GM03348 (cell line): ENCODE data around the gene CFAP251.
"Not testable (repeated sequence)": the region's sequence is repeated elsewhere in the genome, so short reads cannot be mapped to it uniquely, and the experiment has no call there.

Experiments used
- DNase-seq: peaks from one replicate; pipeline ENCODE4 v3.0.0; 2012; ENCODE audit warnings: low spot score

Gene CFAP251

DNA sequence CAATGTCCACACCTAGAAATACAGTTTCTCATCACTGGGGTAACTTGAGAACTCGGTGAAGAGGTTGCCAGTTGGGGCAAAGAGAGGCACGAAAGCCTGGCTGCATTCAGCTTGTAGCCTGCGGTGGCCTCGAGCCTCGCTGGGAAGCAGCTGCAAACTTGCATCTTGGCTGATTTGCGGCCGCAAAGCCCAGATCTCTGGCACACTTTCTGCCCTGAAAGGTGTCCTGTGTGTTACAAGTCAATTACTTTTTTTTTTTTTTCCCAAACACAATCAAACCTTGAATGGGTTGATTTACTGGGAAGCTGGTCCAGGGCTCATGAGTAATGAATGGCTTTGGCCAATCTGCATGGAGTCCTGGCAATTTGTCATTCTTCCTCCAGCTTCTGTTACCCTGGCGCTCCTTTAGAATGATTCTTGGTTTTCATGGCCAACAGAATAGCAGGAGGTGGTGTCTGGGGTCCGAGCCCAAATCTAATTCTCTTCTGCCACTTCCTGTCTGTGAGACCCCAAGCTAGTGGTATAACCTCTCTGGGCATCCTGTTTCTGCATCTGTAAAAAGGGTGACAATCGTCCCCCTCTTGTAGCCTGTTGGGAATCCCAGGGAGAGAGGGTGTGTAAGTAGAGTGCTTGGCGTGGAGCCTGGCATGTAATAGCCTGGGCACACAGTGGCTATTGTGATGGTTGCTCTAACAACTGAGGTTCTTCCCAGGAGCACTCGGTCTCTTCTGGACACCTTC lies 109.9 kb downstream of the CFAP251 start:
- DNase-seq: no peak

DNA sequence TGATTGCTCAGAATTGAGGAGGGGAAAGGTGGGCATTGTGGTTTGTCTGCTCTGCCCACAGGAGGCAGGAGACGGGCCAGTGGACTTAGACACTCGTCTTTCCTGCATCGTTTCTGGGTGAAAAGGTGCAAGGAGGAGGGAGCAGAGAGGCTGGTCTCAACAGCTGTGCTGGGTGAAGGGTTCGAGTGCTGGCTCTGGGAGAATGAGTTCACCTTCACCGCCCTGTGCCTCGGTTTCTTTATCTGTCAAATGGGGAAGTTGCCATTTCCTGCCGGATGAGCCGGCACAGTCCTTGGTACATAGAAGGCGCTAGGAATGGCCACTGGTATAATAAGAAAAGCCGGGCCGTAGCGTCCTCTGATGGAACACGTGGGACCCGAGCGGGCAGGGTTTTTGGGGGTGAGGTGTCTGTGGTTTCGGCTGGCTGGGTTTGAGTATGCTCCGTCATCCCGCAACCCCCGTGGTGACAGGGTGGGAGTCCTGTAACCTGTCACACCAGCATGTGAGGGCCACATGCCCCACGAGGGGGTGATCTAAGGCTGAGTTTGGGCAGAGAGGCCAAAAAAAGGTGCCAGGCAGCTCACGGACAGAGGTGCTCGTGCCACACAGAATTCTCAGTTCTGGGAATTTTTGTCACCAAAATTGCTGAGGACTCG lies 110.6 kb downstream of the CFAP251 start:
- DNase-seq: no peak

DNA sequence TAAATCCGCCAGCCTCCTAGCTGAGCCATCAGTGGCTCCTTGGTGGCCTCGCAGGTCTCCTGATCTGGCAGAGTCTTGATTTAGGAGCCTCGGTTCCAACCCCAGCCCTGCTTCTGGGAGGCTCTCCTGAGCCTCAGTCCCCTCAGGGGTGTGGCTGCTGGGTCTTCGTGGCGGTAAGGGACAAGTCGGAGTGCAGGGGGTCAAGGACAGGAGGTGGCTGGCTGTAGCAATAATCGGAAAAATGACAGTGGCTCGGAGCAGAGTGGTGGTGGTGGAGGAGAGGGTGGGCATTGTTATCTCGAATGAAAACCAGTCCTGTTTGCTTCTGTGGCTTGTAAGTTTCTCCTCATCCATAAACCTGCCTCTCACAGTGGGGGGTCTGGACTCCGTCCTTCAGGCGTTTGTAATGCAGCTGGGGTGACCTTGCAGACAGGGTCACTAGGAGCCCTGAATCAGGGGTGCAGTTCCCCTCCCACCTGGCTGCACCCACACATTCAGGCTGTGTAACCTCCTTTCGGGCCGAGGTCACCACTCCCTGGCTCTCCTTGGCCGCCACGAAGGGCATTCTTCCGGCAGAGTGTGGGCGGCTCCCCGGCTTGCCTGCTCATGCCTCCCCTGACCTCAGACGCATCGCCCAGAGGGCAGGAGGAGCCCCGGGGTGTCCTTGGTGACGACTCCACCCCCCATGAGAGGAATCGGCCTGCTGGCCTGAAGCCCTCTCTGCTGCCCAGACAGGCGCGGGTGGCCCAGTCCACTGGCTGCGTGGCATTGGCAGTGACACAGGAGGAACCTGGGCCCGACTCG lies 111.4 kb downstream of the CFAP251 start:
- DNase-seq: no peak

DNA sequence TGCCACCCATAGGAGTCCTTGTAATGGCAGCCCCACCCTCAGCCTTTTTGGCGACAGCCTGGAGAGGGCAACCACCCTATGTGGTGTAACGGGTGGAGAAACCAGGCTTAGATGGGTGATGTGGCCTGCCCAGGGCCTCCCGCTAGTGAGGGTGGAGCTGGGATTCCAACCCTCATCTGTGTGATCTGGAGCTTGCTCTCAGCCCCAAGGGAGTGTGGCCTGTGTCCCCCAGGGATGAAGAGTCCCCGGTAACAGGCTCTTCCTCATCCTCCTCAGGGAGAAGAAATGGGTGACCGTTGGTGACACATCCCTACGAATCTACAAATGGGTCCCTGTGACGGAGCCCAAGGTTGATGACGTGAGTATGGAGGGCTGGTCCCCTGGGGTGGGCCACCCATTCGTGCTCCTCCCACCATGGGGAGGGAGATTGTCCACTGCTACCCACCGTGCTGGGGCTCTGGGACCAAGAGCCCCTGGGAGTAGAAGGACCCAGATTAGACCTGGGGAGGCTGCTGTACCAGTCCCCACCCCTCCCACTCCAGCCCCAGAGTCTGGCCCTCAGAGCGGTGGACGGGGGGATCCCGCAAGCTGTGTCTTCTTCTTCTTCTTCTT lies 112.1 kb downstream of the CFAP251 start:
- no peak for DNase-seq

DNA sequence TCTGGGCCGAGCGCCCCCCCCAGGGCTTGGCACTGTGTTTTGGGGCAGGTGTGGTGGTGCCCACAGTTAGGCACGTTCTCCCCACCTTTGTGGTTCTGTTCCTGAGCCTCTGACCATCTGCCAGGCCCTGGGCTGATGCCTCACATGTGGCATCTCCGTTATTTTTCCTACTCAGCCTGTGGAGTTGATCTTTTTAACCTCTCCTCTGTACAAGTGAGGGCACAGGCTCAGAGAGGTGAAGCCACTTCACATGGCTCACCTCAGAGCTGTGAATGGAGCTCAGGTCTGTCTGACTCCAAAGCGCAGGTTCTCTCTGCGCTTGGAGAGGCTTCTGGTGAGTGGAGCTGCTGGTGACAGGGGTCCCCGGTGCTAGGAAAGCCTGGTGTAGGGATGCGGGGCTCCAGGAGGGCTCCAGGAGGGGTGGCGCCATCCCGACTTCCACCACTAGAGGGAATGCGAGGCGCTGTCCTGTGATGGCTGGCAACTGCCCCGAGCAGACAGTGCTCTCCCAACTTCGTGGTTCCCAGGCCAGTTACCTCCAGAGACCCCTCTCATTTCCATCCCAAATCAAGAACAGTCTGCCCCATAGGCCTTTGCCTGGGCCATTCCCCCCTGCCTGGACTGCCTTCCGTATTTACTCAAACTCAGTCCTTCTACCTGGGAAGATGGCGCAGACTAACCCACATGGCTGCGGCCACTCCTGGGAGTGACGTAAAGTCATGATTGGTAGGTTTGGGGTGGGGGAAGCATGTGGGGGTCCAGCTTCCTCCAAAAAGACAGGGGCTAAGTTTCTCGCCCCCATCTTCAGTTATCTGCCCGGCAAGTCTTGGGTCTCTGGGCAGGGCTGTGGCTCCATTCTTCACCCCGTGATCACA lies 113.2 kb downstream of the CFAP251 start:
- DNase-seq: peak; percentile 79

DNA sequence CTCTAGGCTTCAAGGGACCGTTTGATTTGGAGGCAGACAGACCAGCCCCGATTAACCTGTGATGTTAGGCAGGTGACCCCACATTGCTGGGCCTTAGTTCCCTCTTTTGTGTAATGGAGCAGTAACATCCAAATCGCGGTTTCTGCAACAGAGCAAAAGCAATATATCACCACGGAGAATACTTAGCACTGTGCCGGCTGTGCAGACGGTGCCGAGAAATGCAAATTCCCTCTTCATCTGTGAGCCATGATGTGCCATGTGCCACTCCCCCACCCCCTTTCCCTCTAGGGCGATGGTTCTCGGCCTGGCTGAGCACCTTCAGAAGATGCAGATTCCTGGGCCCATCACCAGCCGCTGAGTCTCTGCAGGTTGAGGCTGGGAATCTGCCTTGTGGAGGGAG lies 114.2 kb downstream of the CFAP251 start:
- no peak for DNase-seq

DNA sequence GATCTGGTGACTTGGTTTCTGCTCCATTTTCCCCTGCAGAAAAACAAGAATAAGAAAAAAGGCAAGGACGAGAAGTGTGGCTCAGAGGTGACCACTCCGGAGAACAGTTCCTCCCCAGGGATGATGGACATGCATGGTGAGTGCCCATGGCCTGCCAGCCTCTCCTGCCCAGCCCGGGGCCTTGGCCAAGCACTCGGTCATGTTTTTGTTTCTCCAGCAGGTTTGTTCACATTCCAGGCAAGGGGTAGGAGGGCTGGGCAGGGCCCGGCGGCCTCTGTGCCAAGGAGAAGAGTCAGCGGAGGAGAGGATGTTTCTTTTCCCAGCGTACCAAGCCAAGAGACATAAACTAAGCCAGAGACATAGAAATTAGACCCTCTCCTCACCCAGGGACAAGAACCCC lies 116.9 kb downstream of the CFAP251 start:
- no peak for DNase-seq

DNA sequence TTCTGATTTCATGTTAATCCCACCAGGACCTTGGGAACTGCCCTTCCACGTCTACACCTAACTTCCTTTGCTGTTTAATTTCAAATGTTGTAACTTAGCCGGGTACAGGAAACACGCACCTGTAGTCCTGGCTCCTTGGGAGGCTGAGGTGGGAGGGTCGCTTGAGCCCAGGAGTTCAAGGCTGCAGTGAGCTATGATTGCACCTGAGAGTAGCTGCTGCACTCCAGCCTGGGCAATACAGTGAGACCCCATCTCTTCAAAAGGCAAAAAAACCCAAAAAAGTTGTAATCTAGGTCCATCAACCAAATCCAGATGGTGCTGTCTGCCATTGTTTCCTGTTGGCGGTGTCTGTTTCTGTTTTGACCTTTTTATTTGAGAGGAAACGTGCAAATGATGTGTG lies 117.8 kb downstream of the CFAP251 start:
- no peak for DNase-seq

DNA sequence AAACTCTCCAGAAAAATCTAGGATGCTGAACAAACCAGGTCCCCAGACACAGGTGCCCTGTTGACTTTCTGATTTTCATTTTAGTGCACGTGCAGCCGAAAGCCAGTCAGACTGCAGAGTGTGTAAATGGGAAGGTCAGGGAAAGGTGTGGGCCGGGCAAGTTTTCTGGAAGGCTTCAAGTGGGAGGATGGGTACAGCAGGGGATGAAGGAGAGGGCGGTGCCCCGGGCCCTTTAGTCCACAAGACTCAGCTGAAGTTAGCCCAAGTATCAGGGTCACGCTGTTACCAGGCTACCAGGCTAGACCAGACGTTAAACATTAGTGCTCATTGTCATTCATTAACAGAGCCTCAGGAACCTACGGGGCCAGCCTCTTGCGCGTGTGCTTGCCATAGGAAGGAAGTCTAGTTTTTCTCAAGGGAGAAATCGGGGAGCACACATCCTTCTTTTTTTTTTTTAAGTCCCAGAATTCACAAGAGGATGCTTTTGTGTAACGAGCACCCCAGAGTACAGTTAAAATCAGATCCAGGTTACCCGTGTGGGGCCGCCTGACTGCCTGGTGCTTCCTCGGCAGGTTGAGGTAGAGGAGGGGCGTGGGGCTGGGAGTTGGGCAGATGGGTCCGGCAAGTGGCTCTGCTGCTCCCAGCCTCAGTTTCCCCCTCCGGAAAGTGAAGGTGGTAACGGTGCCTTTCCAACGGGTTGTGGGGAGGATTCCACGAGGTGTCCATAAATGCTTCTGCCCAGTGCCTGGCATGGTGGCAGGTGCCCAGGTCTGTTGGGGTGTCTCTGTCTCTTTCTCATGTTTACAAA lies 122.4 kb downstream of the CFAP251 start:
- no peak for DNase-seq

DNA sequence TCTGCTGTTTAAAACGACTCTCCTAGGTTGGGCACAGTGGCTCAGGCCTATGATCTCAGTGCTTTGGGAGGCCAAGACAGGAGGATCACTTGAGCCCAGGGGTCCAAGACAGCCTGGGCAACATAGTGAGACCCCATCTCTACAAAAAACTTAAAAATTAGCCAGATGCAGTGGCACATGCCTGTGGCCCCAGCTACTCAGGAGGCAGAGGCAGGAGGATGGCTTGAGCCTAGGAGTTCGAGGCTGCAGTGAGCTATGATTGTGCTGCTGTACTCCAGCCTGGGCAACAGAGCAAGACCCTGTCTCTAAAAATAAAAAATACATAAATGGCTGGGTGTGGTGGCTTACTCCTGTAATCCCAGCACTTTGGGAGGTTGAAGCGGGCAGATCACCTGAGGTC lies 123.1 kb downstream of the CFAP251 start:
- DNase-seq: not testable (repeated sequence)

DNA sequence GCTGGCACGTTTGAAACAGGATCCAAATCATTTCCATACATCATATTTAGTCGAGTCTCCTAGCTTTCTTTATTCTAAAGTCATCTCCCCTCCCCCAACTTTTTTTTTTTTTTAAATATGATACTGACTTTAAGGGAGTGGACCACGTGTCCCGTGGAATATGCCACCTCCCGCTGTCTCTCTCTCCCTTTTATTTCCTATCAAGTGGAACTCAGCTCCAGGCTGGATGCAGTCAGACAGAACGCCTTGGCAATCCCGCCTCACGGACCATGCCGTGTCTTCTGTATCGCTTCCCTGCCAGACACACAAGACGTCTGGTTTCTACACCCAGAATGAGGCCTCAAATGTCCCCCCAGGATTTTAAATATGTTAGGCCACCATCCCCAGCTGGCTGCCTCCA lies 124.5 kb downstream of the CFAP251 start:
- no peak for DNase-seq

DNA sequence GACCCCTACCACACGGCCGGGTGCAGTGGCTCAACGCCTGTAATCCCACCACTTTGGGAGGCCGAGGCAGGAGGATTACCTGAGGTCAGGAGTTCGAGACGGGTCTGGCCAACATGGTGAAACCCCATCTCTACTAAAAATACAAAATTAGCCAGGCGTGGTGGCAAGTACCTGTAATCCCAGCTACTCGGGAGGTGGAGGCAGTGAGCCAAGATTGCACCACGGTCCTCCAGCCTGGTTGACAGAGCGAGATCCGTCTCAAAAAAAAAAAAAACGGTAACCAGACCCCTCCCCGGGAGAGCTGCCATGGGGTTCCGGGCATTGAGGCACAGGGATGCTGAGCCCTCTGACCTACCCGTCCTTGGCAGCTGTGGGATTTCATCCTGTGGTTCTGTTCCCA lies 125.1 kb downstream of the CFAP251 start:
- no peak for DNase-seq

DNA sequence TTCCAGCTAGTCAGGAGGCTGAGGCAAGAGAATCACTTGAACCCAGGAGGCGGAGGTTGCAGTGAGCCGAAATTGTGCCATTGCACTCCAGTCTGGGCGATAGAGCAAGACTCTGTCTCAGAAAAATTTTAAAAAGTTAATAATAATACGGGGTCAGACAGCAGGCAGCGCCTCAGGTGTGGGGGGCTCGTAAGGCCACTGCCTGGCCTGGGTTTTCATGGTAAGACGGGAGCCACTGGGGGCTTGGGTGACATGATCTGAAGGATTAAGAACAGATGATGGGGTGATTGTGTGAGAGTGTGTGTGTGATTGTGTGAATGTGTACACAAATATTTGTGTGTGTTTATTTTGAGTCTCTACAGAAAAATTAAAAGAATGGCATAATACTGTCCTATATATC lies 126.9 kb downstream of the CFAP251 start:
- no peak for DNase-seq

DNA sequence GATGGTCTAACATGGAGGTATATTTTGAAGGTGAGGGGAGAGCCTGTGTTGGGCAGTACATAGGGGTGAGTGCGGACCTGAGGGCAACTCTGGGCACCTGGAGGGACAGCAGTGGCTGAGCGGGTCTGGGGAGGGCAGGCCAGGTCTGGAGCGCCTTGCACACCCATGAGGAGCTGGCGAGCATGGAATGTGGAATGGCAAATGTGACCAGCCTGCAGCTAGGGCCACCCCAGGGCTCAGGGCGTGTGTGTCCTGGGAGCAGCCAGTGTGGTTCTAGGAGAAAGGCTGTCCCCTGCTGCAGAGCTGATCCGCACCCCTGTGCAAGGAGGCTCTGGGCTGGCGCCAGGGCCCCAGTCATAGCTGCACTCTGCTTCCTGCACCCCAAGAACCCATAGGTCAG lies 127.8 kb downstream of the CFAP251 start:
- DNase-seq: no peak

DNA sequence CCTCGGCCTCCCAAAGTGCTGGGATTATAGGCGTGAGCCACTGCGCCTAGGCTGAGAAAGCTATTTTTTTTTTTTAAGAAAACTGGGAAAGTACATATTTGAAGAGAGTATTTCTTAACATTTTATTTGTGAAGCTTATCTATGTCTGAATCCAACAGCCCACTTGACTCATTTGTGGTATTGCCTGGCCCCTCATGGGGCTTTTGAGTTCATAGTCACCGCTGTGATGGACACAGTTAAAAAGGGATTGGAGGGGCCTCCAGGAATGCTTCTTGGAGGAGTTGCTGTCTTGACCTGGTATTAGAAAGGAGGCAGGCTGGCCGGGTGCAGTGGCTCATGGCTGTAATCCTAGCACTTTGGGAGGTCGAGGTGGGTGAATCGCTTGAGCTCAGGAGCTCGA lies 129.8 kb downstream of the CFAP251 start:
- no peak for DNase-seq

DNA sequence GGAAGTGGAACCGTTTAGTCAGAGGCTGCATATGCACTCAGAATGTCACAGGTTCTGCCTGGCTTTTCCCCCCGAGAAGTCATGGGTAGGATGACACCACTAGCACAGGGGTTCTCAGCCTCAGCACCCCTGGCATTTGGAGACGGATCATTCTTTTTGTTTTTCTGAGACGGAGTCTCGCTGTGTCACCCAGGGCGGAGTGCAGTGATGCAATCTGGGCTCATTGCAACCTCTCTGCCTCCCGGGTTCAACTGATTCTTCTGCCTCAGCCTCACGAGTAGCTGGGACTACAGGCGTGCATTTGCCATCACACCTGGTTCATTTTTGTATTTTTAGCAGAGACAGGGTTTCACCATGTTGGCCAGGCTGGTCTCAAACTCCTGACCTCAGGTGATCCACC lies 131.4 kb downstream of the CFAP251 start:
- DNase-seq: no peak

DNA sequence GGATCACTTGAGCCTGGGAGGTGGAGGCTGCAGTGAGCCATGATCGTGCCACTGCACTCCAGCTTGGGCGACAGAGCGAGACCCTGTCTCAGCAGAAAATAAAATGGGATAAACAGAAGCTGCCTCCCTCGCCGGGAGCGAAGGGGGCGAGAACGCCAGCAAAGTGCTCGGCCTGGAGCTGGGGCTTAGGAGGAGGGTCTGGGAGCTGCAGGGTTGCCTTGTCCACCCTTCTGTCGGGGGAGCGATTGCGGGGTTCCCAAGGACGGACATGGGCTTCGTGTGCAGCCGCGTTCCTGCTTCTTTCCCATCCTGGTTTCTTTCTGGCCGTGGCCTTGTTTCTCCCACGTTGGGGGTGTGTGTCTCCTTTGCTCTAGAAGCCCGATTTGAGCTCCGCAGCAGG lies 132.3 kb downstream of the CFAP251 start:
- no peak for DNase-seq

DNA sequence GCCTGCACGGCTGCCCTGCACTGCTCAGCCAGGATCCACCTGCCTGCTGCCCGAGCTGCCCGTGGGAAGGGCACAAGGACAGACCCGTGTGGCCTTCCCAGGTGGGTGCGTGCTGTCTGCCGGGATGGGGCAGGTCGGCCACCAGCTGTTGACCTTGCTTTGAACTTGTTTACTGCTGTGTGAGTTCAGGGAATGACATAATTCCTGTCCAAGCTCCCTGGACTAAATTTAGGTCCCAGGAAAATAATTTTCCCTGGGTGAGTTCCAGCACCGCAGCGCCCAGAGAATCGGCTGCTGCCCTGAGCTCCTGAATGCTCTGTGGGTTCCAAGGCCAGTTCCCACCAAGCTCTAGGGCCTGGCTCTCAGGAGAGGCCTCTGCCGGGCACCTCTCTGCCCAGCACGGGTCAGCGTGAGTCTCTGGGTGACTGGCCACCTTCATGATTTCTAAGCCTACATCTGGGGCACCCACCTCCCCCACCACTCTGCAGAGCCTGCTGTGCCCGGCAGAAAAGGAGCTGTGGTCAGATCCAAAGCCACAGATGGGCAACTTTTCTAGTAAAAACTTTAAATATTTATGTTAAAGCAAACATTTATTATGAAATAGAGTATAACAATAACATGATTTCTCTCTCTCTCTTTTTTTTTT lies 133.0 kb downstream of the CFAP251 start:
- no peak for DNase-seq

DNA sequence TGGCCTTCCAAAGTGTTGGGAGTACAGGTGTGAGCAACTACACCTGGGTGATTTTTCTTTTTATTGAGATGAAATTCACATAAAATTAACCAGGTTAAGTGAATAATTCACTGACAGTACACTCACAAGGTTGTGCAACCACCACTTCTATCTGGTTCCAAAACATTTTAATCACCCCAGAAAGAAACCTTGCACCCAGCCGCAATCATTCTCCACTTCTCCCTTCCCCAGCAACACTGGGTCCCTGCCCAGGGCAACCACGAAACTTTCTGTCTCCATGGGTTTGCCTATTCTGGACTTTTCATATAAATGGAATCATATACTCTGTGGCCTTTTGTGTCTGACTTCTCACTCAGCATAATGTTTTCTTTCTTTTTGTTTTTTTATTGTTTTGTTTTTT lies 133.9 kb downstream of the CFAP251 start:
- no peak for DNase-seq
